ENCODE measurements around the gene PHLDB2. TPM values are rescaled to one million over a fixed set of nuclear protein-coding genes. Genes with fewer than 3 reads are reported as not detected.

PHLDB2 gene
- total RNA-seq, 1 donor from 2014 or later = 71.1 TPM

DNA sequence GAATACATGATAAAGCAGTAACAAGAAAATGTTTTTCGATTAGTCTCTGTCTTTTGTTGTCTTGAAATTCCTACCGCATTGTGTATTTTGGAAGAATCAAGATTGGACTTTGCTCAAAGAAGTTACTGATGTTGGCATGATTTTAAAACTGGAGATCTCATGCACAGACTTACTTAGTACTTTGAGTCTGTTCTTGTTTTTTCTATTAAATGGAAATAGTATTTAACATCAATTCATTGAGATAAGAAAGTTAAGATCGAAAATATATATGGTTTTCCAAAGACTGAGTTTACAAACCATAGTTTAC is 122.3 kb downstream of the PHLDB2 start:
- DNase-seq (ENCODE audit: extremely low read depth, low read depth, low spot score) = no peak

GRCh38 chr3:111984636-111985298 is 125.7 kb downstream of the PHLDB2 start:
- DNase-seq (ENCODE audit: extremely low read depth, low read depth, low spot score) = no peak

DNA sequence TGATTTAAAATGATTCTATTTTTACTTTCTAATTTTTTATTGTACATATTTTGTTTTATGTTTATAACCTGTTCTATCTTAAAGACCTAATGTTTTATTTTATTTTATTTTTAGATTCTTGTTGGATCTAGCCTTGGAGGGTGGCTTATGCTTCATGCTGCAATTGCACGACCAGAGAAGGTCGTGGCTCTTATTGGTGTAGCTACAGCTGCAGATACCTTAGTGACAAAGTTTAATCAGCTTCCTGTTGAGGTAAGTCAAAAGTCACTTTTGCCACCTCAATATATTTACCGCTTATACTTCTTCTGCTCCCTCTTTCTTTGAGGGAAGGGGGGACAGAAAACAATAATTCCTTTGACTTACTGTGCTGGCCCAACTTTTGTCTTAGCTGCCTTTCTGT is 127.7 kb downstream of the PHLDB2 start:
- no peak for DNase-seq (ENCODE audit: extremely low read depth, low read depth, low spot score)

- DNase-seq (ENCODE audit: extremely low read depth, low read depth, low spot score) = no peak
Measured at GRCh38 chr3:111989061-111989678, 130.1 kb downstream of the PHLDB2 start.

DNA sequence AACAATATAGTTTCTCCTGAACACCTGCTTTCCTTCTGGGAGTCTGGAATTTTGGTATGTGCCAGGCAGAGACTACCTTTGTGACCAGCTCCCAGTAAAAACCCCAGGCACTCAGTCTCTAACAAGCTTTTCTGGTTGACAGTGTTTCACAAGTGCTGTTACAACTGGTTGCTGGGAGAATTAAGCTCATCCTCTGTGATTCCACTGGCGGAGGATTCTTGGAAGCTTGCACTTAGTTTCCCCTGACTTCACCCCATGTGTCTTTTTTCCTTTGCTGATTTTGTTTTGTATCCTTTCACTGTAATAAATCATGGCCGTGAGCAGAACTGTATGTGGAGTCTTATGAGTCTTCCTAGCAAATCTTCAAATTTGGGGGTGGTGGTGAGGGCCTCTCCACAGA is 134.0 kb downstream of the PHLDB2 start:
- DNase-seq (ENCODE audit: extremely low read depth, low read depth, low spot score) = no peak

- no peak for DNase-seq (ENCODE audit: extremely low read depth, low read depth, low spot score)
Measured at GRCh38 chr3:111998636-111999483, 139.8 kb downstream of the PHLDB2 start, which contains the start of gene TAGLN3. Gene TAGLN3 (plus strand): TSS chr3:111998922. CDS start chr3:111999423, 501 bp downstream.

GRCh38 chr3:111999484-112000324 is 140.6 kb downstream of the PHLDB2 start:
- DNase-seq (ENCODE audit: extremely low read depth, low read depth, low spot score) = no peak

- no peak for DNase-seq (ENCODE audit: extremely low read depth, low read depth, low spot score)
Measured at GRCh38 chr3:112000367-112000771, 141.3 kb downstream of the PHLDB2 start.

GRCh38 chr3:112000966-112001365 is 141.9 kb downstream of the PHLDB2 start:
- no peak for DNase-seq (ENCODE audit: extremely low read depth, low read depth, low spot score)

DNA sequence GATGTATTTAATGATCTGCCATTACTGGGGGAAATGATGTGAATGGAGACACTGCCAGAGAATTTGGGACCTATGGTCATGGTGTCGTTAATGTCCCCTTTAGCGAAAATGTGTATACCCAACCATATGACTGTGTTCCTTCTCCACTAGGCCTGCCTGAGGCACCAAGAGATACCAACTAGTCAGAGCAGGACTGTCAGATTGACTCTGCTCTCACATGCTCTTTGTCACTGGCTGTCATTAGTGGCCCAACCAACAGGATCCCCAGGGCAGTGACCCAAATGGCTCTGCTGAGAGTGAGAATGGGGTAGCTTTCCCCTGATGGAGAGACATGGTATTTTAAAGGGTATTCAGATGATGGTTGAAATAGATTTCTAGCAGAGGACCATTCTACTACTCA is 142.5 kb downstream of the PHLDB2 start:
- no peak for DNase-seq (ENCODE audit: extremely low read depth, low read depth, low spot score)

GRCh38 chr3:112002096-112002971 is 143.3 kb downstream of the PHLDB2 start:
- no peak for DNase-seq (ENCODE audit: extremely low read depth, low read depth, low spot score)

DNA sequence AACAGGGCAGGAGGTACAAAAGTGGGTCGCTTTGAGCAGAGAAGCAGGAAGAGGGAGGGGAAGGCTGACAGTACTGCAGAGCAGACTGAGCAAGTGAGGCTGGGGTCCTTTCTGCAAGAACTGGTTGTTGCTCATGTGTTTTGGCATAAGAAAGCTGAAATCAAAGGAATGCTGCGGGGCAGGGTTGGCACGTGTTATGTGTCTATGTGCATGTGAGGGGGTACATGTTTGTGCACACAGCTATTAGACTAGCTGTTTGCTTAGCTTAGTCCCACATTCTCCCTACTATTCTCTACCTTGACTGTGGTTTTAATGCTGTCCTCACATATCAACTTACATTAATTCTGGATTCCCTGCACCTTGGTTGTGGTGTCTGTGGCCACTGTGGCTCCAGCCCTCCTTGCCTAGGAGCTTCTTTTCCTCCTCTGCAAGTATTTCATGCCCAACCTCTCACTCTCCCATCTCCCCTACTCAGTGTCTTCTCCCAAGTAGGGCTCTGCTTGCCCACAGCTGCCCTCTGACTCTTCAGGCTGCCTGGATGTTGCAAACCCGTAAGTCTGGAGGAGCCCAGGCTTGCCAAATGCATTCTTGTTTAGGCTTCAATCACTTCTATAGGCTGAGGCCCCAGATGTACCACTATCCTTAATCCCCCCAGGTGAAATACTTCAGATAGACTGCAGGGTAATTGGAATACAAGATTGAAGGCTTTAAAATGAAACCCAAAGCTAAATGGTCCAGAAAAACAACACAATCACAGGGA is 144.4 kb downstream of the PHLDB2 start:
- no peak for DNase-seq (ENCODE audit: extremely low read depth, low read depth, low spot score)

- DNase-seq (ENCODE audit: extremely low read depth, low read depth, low spot score) = no peak
Measured at GRCh38 chr3:112004187-112004586, 145.1 kb downstream of the PHLDB2 start.

- DNase-seq (ENCODE audit: extremely low read depth, low read depth, low spot score) = no peak
Measured at GRCh38 chr3:112004669-112005068, 145.6 kb downstream of the PHLDB2 start.

DNA sequence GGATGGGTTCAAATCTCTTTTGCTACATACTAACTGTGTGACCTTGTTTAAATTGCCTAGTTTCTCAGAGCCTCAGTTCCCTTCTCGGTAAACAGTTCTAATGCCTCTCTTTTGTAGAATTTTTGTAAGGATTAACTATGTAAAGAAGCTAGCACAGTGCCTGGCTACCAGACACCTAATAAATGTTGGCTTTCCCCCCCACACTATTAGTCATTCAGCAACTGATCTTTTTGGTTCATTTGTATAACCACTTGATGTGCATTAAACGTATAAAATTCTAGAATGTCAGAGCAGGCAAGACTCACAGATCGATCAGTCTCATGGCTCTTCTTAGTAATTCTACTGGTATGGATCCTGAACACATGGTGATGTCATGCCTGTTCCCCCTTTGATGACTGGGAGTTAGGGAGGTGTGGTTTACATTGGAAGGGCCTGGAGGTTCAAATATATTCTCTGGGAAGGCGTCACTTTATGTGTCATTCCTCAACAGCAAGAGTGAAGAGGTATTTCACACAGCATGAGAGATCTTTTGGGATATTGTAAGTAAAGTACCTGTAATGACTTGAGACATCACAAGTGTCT is 146.1 kb downstream of the PHLDB2 start:
- no peak for DNase-seq (ENCODE audit: extremely low read depth, low read depth, low spot score)

DNA sequence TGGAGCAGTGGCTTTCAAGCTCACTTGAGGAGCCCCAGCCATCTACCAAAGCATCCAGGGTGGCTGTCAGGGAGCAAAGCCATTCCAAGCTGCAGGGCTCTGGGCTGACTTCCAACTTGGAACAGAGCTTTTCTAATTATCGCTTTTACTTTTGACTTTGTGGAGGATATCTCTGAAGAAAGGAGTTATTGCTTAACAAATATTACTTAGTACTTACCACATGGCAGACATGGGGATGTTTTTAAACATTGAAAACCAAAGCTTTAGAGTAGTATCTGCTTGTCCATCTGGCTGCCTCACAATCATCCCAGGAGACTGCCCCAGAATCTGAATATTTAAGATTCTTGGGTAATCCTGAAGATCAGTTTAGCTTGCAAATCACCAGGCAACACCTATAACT is 148.6 kb downstream of the PHLDB2 start:
- no peak for DNase-seq (ENCODE audit: extremely low read depth, low read depth, low spot score)

GRCh38 chr3:112009670-112010069 is 150.6 kb downstream of the PHLDB2 start:
- DNase-seq (ENCODE audit: extremely low read depth, low read depth, low spot score) = no peak

DNA sequence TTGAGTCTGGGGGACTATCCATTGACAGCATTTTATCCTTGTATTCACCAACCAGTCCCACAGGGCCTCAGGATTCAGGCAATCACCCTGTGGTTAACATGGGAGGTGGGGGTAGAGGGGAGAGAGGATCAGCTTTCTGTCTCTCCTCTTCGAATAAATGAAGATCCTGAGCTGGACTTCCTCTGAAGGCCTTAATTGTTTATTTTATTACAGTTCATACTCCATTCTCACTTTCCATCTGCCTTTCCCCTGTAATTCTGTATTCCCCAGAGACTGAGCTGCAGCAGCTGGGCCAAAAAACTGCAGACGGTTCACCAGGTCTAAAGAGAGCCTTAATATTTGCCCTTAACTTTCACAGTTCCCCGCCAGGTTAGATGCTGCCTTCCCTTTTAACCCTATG is 151.6 kb downstream of the PHLDB2 start:
- DNase-seq (ENCODE audit: extremely low read depth, low read depth, low spot score) = no peak

DNA sequence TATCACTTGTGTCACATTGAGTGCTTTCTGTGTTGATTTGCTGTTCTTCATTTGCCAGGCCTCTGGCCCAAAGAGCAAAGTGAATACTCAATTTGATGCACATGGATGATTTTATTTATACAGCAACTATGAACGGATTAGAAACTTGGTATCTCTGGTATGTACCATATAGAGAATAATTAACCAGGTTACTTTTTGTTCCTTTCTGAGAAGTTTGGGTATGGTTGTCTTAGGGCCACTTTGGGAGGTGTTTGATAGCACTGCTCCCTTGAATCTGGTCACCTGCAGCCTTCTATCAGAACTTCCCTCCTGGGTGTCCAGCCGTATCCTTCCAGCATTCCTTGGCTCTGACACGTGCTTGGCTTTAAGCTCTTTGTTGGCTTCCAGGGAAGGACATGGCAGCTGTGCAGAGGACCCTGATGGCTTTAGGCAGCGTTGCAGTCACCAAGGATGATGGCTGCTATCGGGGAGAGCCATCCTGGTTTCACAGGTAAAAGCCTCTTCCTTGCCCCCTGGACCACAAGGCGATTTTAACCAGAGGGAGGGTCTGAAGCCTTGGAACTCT is 152.4 kb downstream of the PHLDB2 start:
- DNase-seq (ENCODE audit: extremely low read depth, low read depth, low spot score) = no peak
